GM18870 (cell line): ENCODE measurements around the gene ZIC3.
"Not testable (repeated sequence)": the region's sequence is repeated elsewhere in the genome, so short reads cannot be mapped to it uniquely, and the experiment has no call there.

Source experiments
- ATAC-seq: cut with Tn5 transposase; IDR thresholded peaks from one replicate; pipeline ENCODE4 v1.9.1; 2021; ENCODE audit warnings: moderate library complexity; ENCODE audit not compliant: unreplicated experiment

ZIC3 gene

DNA sequence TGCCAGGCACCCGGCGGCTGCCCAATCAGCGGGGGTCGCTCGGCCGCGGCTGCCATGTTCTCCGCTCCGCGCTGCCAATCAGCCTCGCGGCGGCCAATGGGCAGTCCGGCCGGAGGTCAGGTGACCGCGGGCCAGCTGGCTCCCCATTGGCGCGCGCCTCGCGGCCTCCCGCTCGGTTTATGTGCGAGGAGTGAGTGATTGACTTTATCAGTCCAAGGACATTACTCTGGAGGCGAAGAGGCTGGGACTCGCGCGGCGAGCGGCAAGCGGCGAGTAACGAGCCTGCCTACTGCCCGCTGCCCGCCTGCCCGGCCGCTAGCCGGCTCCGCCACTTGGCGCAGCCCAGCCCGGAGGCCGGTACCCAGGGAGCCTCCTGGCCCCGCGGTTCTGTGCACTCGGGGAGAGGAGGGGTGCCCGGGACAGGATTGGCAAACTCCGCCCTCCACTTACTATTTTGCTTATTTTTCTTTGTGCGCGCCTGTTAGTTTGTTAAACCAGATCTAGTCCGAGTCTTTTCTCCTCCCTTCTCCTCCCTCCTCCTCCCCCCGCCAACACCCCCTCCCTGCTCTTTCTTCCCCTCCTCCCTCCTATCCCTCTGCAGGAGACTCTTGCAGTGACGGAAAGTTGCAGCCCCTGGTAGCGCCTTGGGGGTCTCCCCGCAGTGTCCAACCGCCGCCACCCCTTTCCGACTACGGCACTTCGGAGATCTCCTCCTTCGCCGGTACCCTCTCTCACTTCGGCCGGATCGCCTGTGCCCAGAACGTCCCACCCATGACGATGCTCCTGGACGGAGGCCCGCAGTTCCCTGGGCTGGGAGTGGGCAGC is at the start of gene ZIC3:
TSS of gene ZIC3 (plus strand) at position 207 of the 825 bp plus-strand sequence. CDS start at position 772, 565 bp downstream.
- no peak for ATAC-seq

DNA sequence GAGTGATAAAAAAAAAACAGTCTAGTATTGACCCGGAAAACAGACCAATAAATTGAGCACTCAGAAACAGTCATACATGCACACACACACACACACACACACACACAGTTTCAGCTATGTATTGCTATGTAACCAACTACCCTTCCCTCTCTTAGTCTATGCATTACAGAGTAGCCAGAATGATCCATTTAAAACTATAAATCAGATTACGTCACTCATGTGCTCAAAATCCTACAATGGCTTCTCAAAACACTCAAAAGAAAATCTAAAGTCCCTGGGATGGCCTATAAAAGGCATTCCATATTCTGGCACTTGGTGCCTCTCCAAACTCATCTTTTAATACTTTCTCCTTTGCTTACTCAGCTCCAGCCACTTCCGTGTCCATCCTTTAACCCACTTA is 46.5 kb upstream of the ZIC3 start:
- ATAC-seq = no peak

DNA sequence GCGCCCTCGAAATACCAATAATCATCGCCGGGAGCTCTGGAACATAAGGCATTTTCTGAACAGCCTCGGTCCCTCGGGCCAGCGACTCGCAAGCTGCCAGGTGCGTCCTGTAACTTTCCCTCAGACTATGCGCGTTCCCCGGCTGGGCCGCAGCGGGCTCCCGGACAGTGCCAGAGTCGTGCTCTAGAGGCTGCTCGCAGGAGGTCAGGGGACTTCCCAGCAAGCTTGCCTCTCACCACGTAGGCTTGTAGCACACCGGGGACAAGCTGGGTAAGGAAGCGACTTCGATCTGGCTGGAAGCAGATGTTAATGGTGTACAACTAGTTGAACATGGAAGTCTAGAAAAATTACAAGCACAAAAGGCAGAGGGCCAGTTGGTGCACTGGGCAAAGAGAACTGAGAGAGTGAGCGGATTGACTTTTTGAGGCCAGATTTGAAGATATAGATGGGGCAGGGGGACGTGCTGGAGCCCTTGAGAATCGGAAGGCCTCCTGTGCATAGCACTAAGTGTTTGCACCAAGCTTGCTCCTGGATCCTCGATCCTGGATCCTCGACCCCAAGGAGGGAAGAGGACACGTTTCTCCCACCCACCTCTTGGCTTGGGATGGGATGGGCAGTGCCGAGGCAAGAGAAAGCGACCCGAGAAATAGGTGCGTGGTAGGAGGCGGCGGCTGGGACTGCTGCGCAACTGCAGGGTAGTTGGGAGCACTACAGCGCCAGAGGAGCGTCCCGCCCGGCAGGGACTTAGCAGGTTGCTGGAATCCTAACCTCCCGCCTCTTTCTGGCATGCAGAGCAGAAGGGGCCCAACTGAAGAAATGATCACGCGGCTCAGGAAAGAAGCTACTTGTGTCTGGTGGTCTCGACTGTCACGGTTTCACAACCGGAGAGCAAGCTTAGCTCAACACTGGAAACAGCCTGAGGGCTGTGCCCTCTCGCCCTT is 19.9 kb upstream of the ZIC3 start:
- ATAC-seq = no peak

DNA sequence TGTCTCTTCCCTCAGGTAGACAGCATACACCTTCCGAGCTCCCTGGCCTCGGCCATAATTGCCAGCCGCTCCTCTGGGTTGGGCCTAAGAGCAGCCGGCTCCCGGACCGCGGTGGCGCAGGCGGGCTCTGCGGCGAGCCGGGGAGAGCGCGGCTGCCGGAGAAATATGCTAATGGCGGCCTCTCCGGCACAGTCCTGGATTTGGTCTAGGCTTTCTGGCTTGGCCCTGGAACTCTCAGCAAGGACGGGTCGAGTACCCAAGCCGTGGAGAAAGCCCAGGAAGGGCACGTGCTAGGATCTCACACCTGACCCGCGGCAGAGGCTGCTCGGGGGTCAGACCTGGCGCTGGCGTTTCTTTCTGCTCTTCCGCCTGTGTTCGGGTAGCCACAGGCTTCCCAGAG is 18.6 kb upstream of the ZIC3 start:
- no peak for ATAC-seq

DNA sequence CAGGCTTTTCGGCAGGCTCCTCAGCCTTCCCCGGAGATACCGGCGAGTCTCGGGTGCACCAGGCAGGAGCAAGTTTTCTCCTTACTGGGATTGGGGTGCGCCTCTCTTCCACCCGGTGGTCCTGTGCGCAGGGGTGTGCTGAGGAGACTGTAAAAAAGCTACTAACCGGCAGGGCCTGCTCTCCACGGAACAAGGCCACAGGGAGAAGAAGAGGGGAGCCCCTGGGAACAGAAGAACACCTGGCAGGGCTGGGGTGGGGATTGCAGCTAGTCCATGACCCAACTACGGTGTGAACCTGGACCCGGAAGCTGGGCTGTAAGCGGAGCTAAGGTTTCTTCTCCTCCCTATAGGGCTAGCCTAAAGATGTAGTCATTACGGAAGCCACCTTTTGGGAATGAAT is 17.7 kb upstream of the ZIC3 start:
- ATAC-seq = no peak

DNA sequence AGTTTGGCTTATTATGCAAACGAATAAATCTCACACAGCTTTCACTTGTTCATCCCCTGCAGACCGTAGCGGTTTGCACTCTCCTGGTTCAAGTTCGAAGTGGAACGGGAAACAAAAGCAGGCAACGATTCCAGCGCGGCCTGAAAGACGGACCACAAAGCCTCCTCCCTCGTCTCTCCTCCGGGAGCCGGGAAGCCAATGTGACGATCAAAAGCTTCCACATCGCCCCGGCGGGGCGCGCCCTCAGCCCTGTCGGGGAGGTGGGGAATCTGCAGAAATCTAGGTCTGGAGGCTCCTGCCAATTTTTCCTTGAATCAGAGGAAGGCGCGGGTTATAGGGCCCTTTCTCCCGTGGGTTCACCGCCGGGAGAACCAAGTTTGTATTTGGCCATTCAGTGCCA is 16.9 kb upstream of the ZIC3 start:
- ATAC-seq = no peak

- no peak for ATAC-seq
Measured at GRCh38 chrX:137549851-137550664, 15.9 kb upstream of the ZIC3 start.

DNA sequence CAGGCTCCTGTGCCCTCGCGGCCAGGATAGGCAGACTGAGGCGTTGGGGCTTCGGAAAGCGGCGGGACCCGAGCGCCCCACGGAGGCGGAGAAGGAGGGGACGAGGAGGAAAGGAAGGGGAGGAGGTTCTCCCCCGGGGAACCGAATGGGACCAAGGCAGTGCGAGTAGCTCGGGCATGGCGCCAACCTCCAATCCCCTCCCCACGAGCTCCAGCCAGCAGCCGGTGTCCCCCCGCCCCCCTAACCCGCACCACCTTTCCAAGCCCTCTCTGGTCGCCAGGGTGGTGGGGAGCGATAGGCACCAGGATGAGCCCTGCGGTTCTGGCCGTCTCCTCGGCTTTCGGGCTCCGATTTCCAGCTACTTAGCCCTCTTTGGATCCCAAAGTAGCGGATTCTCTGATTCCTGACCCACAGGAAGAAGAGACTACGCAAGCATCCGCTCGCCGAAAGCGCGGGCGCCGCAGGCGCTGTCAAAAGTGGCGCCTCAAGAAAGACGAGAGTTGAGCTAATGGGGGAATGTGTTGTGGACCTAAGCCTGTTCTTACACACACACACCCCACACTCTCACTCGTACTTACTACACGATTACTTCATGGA is 15.2 kb upstream of the ZIC3 start:
- ATAC-seq = no peak

GRCh38 chrX:137552098-137552497 is 13.8 kb upstream of the ZIC3 start:
- not testable (repeated sequence) for ATAC-seq

DNA sequence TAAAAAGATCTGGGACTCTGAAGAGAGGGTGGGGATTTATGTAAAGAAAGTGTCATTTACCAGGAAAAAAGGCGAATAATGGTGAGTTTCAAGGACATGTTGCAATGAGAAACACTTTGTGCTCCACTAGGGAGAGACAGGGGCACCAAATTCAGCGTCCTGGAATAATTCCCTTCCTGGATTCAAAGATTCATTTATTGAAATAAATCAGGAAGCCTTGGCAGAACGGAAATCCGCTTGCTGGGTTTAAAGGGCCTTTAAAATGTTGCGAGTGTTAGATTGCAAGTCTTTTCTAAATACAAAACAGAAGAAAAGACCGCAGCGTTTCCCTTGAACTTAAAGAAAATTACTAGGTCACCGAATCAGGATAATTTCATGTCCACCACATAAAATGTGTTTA is 3.8 kb upstream of the ZIC3 start:
- ATAC-seq = no peak

DNA sequence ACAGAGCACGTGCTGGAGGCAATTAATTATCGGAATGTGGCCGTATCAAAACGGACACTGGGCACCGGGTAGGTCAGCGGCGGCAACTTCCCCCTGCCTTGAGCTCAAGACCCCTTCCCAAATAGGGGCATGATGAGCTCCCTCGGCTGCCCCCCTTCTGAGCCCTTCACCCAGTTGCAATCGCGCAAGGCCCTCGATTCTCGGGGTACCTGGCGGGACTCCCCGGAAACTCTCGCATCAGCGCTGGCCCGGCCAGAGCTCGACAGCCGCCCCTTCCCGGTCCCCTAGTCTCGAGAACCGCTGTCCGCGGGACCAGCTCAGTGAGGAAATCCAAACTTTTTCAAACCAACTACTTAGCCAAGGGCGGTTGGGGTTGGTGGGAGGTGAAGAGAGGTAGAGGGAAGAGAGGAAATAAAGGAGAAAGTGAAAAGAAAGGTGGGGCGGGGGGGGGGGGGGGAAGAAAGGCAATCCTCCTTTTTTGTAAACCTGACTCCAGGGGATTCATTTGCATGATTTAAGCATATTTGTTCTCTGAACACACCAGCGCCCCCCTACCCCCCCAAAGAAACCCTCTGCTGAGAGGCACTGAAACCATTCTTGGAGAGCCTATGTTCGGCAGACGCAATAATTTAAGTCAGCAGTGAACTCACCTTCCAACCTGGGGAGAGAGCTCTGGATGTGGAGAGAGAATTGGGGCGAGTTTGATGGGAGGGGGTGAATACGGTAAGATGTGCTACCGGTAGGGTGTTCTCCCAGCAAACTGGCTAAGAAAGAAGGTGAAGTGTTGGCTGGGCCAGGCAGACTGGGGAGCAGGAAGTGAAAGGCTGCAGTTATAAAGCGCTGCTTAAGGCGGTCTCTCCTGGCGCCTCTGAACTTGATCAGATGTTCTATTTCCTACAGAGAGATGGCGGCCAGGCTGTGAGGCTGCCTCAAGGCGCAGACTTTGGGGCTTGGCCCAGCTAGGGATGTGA is 2.0 kb upstream of the ZIC3 start:
- ATAC-seq = no peak

DNA sequence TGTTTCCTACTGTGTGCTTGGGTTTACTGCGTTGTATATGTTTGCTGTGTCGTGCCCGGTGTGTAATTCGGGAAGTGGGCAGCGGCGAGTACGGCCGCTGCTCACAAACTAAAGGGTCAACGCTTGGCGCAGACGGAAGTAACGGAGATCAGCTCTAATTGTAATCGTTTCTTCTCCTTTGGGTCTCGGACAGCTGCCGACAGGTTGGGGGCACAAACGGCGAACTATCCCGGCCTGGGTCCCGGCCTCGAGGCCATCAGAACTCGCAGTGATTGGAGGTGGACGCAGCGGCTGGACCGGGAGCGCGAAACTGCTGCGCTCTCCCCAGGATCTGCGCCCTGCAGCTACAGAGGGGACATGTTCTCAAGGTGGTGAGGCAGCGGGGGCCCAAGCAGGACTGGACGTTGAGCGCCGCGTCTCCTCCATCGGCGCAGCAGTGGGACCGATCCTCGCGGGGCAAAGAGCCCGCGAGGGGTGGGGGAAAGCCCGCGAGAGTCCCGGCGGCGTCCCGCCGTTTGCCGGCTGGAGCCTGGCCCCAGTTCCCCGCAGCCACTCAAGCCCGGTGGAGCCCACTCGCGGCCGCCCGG is 516 bp upstream of the ZIC3 start:
- ATAC-seq = no peak

DNA sequence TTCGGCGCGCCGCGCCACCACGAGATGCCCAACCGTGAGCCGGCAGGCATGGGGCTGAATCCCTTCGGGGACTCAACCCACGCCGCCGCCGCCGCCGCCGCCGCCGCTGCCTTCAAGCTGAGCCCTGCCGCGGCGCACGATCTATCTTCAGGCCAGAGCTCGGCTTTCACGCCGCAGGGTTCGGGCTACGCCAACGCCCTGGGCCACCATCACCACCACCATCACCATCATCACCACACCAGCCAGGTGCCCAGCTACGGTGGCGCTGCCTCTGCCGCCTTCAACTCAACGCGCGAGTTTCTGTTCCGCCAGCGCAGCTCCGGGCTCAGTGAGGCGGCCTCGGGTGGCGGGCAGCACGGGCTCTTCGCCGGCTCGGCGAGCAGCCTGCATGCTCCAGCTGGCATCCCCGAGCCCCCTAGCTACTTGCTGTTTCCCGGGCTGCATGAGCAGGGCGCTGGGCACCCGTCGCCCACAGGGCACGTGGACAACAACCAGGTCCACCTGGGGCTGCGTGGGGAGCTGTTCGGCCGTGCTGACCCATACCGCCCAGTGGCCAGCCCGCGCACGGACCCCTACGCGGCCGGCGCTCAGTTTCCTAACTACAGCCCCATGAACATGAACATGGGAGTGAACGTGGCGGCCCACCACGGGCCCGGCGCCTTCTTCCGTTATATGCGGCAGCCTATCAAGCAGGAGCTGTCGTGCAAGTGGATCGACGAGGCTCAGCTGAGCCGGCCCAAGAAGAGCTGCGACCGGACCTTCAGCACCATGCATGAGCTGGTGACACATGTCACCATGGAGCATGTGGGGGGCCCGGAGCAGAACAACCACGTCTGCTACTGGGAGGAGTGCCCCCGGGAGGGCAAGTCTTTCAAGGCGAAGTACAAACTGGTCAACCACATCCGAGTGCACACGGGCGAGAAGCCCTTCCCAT is 1.1 kb downstream of the ZIC3 start:
- ATAC-seq = no peak

DNA sequence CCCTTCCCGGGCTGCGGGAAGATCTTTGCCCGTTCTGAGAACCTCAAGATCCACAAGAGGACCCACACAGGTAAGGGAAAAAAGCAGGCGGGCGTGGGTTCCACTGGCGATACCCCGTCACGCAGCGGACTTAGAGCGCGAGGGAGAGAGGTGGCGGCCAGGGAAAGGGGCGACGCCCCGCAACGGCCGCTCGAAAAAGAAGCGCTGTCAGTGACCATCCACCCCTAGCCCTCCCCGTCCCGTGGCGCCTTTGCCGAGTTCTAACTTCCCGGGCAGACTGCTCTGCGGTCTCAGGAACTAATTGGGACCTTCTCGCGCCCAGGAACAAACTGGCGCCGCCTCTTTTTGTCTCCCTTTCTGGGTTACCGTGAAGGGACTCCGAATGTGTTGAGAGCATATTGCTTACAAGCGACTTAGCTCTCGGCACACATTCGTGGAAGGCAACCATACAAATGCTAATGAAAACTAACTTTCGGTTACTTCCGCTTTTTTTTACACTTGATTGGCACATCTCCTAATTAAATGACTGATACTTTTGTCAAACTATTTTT is 1.8 kb downstream of the ZIC3 start:
- no peak for ATAC-seq

DNA sequence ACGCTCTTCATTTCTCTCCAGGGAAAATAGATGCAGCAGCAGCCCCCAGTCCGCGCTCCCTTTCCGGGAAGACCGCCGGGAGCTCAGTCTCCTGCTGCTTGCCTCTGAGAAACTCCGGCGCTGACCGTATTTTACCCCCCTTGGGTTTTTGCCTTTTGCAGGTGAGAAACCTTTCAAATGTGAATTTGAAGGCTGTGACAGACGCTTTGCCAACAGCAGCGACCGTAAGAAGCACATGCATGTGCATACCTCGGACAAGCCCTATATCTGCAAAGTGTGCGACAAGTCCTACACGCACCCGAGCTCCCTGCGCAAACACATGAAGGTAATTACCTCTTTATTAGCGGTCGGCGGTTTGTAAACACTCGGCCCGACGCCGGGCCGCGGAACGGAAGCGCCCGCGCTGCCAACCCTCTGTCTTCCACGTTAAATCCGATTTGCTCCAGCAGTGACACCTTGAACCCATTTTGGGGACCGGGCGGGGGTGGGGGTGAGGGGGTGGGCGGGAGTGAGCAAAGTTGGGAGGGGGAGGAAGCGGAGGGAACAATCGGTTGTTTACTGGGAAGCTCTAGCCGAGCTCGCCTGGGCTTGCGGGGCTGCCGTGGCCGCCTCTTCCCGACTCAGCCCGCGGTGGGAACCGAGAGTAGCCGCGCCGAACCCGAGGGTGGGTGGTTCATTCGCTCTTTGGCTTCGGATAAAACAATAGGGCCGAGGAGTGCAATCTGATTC is 3.0 kb downstream of the ZIC3 start:
- no peak for ATAC-seq

DNA sequence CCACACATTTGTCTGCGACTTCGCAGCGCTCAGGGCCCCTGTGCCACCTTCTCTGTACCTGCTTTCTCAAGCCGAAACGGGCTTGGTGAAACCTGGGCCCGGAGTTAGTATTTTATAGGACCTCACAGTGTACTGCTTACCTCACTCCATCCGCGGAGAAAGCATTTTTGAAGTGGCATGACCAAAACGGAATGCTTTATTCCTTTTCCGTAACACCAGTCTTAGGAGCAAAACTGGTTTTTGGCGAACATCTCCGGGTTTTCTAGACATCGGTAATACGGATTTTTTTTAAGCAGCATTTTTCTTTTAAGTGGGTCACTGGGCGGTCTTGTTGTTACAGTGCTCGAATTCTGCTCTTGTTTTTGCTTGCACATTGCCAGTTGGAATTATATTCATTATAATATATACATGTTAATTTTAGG is 3.6 kb downstream of the ZIC3 start:
- ATAC-seq = no peak
